K562 (cell line): ENCODE data around the gene PARK7. TPM values are rescaled to one million over a fixed set of nuclear protein-coding genes. Genes with fewer than 3 reads are reported as not detected.

Experiments
- COPS2 ChIP-seq: fragments of 450-650 bp; conservative IDR thresholded peaks from 2 replicates; pipeline ENCODE4 v1.6.1; 2016; ENCODE audit warnings: mild to moderate bottlenecking, moderate library complexity
- RAD51 ChIP-seq: fragments of 450-650 bp; IDR thresholded peaks from 2 replicates; pipeline ENCODE4 v1.7.1; 2016; ENCODE audit warnings: low read depth, mild to moderate bottlenecking, borderline replicate concordance
- RBBP5 ChIP-seq: fragments of 200-600 bp; sonication (generic); IDR thresholded peaks from 2 replicates; pipeline ENCODE4 v1.6.1; 2012; ENCODE audit warnings: borderline replicate concordance, mild to moderate bottlenecking, low read length, control low read depth, inconsistent platforms; ENCODE audit not compliant: insufficient read depth, poor library complexity, severe bottlenecking
- WHSC1 ChIP-seq: IDR thresholded peaks from one replicate; pipeline ENCODE4 v1.6.1; 2012; ENCODE audit warnings: low read length, control low read depth, inconsistent platforms
- XRCC5 ChIP-seq: fragments of 200-400 bp; formaldehyde crosslinking; IDR thresholded peaks from 2 replicates; pipeline ENCODE4 v1.6.1; 2017; ENCODE audit warnings: low read depth, mild to moderate bottlenecking, low read length
- ZNF699 ChIP-seq: fragments of 250-450 bp; sonication (Bioruptor Pico); IDR thresholded peaks from 2 replicates; pipeline ENCODE4 v1.8.0; 2021; ENCODE audit warnings: mild to moderate bottlenecking, moderate library complexity; ENCODE audit not compliant: insufficient replicate concordance
- polyA plus RNA-seq, 8 experiments: library from polyadenylated mRNA; depleted of rRNA in 4 of 8; stranded (reverse) in 5 of 8; unstranded in 3 of 8; fragments of >200 nt; fragmentation: Nextera tagmentation in 2 of 8; fragmentation: Illumina TruSeq in 1 of 8; extraction: Ambion mirVana in 2 of 8; extraction: Trizol in 1 of 8; gene quantifications; 2 replicates each; pipeline versions ENCODE4 v1.2.1 to v1.2.3, GENCODE V29; 2011 to 2014; ENCODE audit warnings: inconsistent platforms in 1 of 8, missing spikeins in 1 of 8
- total RNA-seq, 7 experiments: library from RNA; depleted of rRNA in 6 of 7; stranded (reverse); fragments of >200 nt in 6 of 7; fragmentation: Illumina TruSeq in 2 of 7; extraction: Trizol in 2 of 7; gene quantifications; 2 replicates each; pipeline versions ENCODE4 v1.2.1 to v1.2.3, GENCODE V29; 2011 to 2021; ENCODE audit warnings: low replicate concordance in 1 of 7
- TF ChIP-seq, protein P1 (sequence below): fragments of 250-450 bp; sonication (Bioruptor Pico); IDR thresholded peaks from 2 replicates; pipeline ENCODE4 v1.4.0; 2020; ENCODE audit warnings: mild to moderate bottlenecking
- TF ChIP-seq, protein P2 (sequence below): sonication (generic); formaldehyde crosslinking; IDR thresholded peaks from 2 replicates; pipeline ENCODE4 v1.8.0; 2023; ENCODE audit warnings: mild to moderate bottlenecking, missing genetic modification reagents
- TF ChIP-seq, protein P3 (sequence below): fragments of 450-650 bp; IDR thresholded peaks from 2 replicates; pipeline ENCODE4 v1.6.1; 2016; ENCODE audit warnings: low read depth
- TF ChIP-seq, protein P4 (sequence below): fragments of 450-650 bp; IDR thresholded peaks from 2 replicates; pipeline ENCODE4 v1.6.1; 2018; ENCODE audit warnings: mild to moderate bottlenecking, low read depth; ENCODE audit not compliant: partially characterized antibody

The PARK7 gene
- total and polyA plus RNA-seq, 9 of the 15 experiments (the other 6 are each of a cell fraction or from before 2014, with no cell fraction given): 374 to 1,298 (median 484) TPM

DNA sequence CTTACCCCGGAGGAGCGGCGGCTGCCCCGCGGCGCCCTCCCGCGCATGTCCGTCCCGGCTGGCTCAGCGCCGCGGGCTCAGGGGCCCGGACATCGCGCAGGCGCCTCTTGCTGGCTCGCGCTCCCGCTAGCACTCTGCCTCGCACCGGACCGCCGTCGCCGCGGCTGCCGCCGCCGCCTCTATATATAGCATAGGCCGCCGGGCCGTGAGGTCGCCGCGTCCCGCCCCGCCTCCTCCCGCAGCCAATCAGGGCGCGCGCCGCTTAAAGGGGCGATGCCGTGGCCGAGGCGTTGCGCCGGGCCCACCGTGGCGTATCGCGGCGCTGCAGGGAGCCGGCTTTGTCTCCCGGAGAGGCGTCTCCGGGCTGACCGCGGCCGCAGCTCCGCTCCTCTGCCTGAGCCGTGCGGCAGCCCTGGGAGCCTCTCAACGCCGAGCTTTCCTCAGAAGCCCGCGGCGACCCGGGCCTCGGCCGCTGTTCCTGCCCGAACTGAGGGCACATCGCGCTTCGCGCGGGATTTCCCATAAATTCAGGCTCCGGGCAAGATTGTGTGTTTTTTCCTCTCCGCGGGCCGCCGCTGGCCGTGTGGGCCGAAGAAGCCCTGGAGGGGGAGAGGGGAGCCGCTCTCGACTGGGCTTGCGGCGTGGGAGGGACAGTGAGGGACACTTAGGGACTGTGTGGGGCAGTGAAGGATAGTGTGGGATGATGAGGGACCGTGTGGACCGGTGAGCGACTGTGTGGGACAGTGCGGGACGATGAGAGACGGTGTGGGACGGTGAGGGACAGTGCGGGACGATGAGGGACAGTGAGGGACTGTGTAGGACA is 64.9 kb downstream of the PARK7 start, which contains the start of gene ERRFI1 (continued):
- TF ChIP-seq, protein P1, sequence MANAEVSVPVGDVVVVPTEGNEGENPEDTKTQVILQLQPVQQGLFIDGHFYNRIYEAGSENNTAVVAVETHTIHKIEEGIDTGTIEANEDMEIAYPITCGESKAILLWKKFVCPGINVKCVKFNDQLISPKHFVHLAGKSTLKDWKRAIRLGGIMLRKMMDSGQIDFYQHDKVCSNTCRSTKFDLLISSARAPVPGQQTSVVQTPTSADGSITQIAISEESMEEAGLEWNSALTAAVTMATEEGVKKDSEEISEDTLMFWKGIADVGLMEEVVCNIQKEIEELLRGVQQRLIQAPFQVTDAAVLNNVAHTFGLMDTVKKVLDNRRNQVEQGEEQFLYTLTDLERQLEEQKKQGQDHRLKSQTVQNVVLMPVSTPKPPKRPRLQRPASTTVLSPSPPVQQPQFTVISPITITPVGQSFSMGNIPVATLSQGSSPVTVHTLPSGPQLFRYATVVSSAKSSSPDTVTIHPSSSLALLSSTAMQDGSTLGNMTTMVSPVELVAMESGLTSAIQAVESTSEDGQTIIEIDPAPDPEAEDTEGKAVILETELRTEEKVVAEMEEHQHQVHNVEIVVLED (CRISPR knock-in tag): peak; percentile 78
- no peak for TF ChIP-seq XRCC5
- TF ChIP-seq, protein P2, sequence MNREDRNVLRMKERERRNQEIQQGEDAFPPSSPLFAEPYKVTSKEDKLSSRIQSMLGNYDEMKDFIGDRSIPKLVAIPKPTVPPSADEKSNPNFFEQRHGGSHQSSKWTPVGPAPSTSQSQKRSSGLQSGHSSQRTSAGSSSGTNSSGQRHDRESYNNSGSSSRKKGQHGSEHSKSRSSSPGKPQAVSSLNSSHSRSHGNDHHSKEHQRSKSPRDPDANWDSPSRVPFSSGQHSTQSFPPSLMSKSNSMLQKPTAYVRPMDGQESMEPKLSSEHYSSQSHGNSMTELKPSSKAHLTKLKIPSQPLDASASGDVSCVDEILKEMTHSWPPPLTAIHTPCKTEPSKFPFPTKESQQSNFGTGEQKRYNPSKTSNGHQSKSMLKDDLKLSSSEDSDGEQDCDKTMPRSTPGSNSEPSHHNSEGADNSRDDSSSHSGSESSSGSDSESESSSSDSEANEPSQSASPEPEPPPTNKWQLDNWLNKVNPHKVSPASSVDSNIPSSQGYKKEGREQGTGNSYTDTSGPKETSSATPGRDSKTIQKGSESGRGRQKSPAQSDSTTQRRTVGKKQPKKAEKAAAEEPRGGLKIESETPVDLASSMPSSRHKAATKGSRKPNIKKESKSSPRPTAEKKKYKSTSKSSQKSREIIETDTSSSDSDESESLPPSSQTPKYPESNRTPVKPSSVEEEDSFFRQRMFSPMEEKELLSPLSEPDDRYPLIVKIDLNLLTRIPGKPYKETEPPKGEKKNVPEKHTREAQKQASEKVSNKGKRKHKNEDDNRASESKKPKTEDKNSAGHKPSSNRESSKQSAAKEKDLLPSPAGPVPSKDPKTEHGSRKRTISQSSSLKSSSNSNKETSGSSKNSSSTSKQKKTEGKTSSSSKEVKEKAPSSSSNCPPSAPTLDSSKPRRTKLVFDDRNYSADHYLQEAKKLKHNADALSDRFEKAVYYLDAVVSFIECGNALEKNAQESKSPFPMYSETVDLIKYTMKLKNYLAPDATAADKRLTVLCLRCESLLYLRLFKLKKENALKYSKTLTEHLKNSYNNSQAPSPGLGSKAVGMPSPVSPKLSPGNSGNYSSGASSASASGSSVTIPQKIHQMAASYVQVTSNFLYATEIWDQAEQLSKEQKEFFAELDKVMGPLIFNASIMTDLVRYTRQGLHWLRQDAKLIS (CRISPR knock-in tag): peak; percentile 88; the same call in 1 of the 2 replicates
- no peak for TF ChIP-seq RAD51
- no peak for TF ChIP-seq RBBP5
- TF ChIP-seq, protein P3, sequence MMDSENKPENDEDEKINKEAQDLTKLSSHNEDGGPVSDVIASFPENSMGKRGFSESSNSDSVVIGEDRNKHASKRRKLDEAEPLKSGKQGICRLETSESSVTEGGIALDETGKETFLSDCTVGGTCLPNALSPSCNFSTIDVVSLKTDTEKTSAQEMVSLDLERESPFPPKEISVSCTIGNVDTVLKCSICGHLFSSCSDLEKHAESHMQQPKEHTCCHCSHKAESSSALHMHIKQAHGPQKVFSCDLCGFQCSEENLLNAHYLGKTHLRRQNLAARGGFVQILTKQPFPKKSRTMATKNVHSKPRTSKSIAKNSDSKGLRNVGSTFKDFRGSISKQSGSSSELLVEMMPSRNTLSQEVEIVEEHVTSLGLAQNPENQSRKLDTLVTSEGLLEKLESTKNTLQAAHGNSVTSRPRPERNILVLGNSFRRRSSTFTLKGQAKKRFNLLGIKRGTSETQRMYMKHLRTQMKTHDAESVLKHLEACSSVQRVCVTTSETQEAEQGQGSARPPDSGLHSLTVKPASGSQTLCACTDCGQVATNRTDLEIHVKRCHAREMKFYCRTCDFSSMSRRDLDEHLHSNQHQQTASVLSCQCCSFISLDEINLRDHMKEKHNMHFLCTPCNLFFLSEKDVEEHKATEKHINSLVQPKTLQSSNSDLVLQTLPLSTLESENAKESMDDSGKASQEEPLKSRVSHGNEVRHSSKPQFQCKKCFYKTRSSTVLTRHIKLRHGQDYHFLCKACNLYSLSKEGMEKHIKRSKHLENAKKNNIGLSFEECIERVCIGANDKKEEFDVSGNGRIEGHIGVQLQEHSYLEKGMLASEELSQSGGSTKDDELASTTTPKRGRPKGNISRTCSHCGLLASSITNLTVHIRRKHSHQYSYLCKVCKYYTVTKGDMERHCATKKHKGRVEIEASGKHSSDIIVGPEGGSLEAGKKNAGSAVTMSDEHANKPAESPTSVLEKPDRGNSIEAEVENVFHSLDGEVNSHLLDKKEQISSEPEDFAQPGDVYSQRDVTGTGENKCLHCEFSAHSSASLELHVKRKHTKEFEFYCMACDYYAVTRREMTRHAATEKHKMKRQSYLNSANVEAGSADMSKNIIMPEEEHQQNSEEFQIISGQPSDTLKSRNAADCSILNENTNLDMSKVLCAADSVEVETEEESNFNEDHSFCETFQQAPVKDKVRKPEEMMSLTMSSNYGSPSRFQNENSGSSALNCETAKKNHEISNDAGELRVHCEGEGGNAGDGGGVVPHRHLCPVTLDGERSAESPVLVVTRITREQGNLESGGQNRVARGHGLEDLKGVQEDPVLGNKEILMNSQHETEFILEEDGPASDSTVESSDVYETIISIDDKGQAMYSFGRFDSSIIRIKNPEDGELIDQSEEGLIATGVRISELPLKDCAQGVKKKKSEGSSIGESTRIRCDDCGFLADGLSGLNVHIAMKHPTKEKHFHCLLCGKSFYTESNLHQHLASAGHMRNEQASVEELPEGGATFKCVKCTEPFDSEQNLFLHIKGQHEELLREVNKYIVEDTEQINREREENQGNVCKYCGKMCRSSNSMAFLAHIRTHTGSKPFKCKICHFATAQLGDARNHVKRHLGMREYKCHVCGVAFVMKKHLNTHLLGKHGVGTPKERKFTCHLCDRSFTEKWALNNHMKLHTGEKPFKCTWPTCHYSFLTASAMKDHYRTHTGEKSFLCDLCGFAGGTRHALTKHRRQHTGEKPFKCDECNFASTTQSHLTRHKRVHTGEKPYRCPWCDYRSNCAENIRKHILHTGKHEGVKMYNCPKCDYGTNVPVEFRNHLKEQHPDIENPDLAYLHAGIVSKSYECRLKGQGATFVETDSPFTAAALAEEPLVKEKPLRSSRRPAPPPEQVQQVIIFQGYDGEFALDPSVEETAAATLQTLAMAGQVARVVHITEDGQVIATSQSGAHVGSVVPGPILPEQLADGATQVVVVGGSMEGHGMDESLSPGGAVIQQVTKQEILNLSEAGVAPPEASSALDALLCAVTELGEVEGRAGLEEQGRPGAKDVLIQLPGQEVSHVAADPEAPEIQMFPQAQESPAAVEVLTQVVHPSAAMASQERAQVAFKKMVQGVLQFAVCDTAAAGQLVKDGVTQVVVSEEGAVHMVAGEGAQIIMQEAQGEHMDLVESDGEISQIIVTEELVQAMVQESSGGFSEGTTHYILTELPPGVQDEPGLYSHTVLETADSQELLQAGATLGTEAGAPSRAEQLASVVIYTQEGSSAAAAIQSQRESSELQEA: no peak
- TF ChIP-seq WHSC1: no peak
- no peak for TF ChIP-seq COPS2
- TF ChIP-seq, protein P4, sequence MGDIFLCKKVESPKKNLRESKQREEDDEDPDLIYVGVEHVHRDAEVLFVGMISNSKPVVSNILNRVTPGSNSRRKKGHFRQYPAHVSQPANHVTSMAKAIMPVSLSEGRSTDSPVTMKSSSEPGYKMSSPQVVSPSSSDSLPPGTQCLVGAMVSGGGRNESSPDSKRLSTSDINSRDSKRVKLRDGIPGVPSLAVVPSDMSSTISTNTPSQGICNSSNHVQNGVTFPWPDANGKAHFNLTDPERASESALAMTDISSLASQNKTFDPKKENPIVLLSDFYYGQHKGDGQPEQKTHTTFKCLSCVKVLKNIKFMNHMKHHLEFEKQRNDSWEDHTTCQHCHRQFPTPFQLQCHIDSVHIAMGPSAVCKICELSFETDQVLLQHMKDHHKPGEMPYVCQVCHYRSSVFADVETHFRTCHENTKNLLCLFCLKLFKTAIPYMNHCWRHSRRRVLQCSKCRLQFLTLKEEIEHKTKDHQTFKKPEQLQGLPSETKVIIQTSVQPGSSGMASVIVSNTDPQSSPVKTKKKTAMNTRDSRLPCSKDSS: no peak
- no peak for TF ChIP-seq ZNF699 (CRISPR knock-in tag)
